Spleen (tissue), 11 donors: ENCODE data around the gene TMPRSS6. TPM values are rescaled to one million over a fixed set of nuclear protein-coding genes. Genes with fewer than 3 reads are reported as not detected.

Experiments
- DNase-seq: peaks from one replicate; pipeline ENCODE4 v3.0.0-alpha.2; 2020
- H3K27ac ChIP-seq, 8 donors: fragments of 200-600 bp; sonication (generic) in 7 of 8; 1 replicate in 4 of 8; 2 replicates in 4 of 8; pipeline versions ENCODE4 v1.5.0 to v1.8.0; 2016 to 2021; ENCODE audit warnings: inconsistent platforms in 4 of 8, mild to moderate bottlenecking in 4 of 8, moderate library complexity in 1 of 8
- H3K27me3 ChIP-seq, 7 donors: fragments of 200-600 bp; sonication (generic) in 6 of 7; replicated peaks in 1 of 7; 1 replicate in 4 of 7; 2 replicates in 3 of 7; pipeline versions ENCODE4 v1.5.0 to v1.8.0; 2016 to 2021; ENCODE audit warnings: inconsistent platforms in 3 of 7, mild to moderate bottlenecking in 1 of 7
- H3K36me3 ChIP-seq, 6 donors: fragments of 200-600 bp; sonication (generic) in 5 of 6; 1 replicate in 4 of 6; 2 replicates in 2 of 6; pipeline versions ENCODE4 v1.5.0 to v1.8.0; 2016 to 2021; ENCODE audit warnings: inconsistent platforms in 2 of 6
- H3K4me1 ChIP-seq, 6 donors: fragments of 200-600 bp; sonication (generic) in 5 of 6; 1 replicate in 3 of 6; 2 replicates in 3 of 6; pipeline versions ENCODE4 v1.5.0 to v1.8.0; 2016 to 2021; ENCODE audit warnings: inconsistent platforms in 3 of 6
- H3K4me3 ChIP-seq, 8 donors: fragments of 200-600 bp; sonication (generic) in 7 of 8; 1 replicate in 4 of 8; 2 replicates in 4 of 8; pipeline versions ENCODE4 v1.5.0 to v1.8.0; 2016 to 2021; ENCODE audit warnings: inconsistent platforms in 4 of 8, mild to moderate bottlenecking in 4 of 8, moderate library complexity in 2 of 8
- H3K9me3 ChIP-seq, 8 donors: fragments of 200-600 bp; sonication (generic) in 7 of 8; 1 replicate in 4 of 8; 2 replicates in 4 of 8; pipeline versions ENCODE4 v1.5.0 to v1.8.0; 2016 to 2021; ENCODE audit warnings: inconsistent platforms in 4 of 8
- POLR2A ChIP-seq, 3 donors: fragments of 450-650 bp; IDR thresholded peaks; one replicate each; pipeline ENCODE4 v1.5.1; 2017; ENCODE audit warnings: antibody characterized with exemption in 3 of 3, mild to moderate bottlenecking in 1 of 3
- POLR2AphosphoS5 ChIP-seq, 3 donors: sonication (generic); formaldehyde crosslinking; IDR thresholded peaks; one replicate each; pipeline ENCODE4 v1.5.1; 2017; ENCODE audit warnings: antibody characterized with exemption in 3 of 3
- WGBS, 5 donors: extraction: QIAGEN DNeasy Blood & Tissue Kit in 3 of 5; methylation state at CpG; one replicate each; pipeline versions ENCODE4 v1.1.5 to v1.1.7; 2013 to 2018; 5-methylcytosine and 5-hydroxymethylcytosine counted together
- intact Hi-C: fragments of 100-400 bp; cut with DNase I; formaldehyde crosslinking; loops from one replicate; pipeline ENCODE4 v1.15.0; 2023; ENCODE audit warnings: low total_unique reads
- polyA plus RNA-seq, 3 donors: library from polyadenylated mRNA; stranded (reverse); fragments of 200-250 nt; gene quantifications; one replicate each; pipeline ENCODE4 v1.2.1, GENCODE V29; 2013
- total RNA-seq, 7 donors: library from RNA; depleted of rRNA in 3 of 7; stranded (reverse); fragments of >200 nt in 3 of 7; fragmentation: NEBNext Ultra II Directional in 4 of 7; extraction: Animal tissue kit (Norgen Biotek cat#: 25700) in 4 of 7; gene quantifications; one replicate each; pipeline versions ENCODE4 v1.1.0 to v1.2.1, GENCODE V29; 2016 to 2021
- TF ChIP-seq, protein P1 (sequence below), 11 experiments: fragments of 200-600 bp in 7 of 11; fragments of 450-650 bp in 4 of 11; sonication (generic) in 4 of 11; IDR thresholded peaks in 8 of 11; conservative IDR thresholded peaks in 3 of 11; 1 replicate in 7 of 11; 2 replicates in 4 of 11; pipeline versions ENCODE4 v1.4.0 to v1.8.0; 2016 to 2021; ENCODE audit warnings: antibody characterized with exemption in 11 of 11, inconsistent platforms in 4 of 11, mild to moderate bottlenecking in 1 of 11
- donor health status: healthy with polysubstance abuse.
- donor health status: DM: no; HTN: no; CAD: no; lungs with moderate emphysema.
- donor health status: DM: no; HTN: no; CAD: no.
- donor health status: Bipolar disorder and iron deficiency.
- donor health status: healthy.
- donor health status: DM: no; HTN: no; CAD: no.
- donor health status: DM: yes; HTN: yes; CAD: no.

TMPRSS6 gene
- total and polyA plus RNA-seq, 10 donors: 0.09 to 0.55 (median 0.28) TPM; not detected in 5

DNA sequence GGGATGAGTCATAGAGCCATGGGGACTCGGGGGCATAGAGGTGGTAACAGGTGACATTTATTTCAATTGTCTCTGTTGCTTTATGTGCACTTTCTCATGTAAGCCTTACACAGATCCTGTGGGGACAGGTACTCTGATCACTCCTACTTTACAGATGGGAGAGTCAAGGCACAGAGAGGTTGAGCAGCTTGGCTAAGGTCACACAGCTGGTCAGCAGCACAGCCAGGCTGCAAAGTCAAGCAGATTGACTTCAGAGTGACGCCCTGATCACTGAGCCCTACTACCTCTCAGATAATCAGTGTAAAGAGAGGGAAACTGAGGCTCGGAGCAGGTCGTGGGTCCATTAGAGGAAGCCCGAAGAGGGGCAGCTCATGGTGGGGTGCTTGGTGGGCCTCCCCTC, 3.5 kb downstream of the TMPRSS6 start:
- peaks cover 0 to 5% (median 0%) of the 10 kb centered on the region in 6 donors for H3K4me1 ChIP-seq
- intact Hi-C loops: no loop called here
- DNase-seq: no peak
- peaks cover 0 to 21% (median 0%) of the 10 kb centered on the region in 7 donors for H3K27me3 ChIP-seq
- no peak overlapping the region for H3K27ac ChIP-seq
- H3K4me3 ChIP-seq: no peak overlapping the region
- 74 to 94% (median 83%) methylated on average over 5 of the region's 5 CpGs for WGBS, 5 donors
- TF ChIP-seq POLR2AphosphoS5 (IDR thresholded peaks at IDR 0.05) (no peak), POLR2A (IDR thresholded peaks at IDR 0.05) (no peak)
- TF ChIP-seq, protein P1, sequence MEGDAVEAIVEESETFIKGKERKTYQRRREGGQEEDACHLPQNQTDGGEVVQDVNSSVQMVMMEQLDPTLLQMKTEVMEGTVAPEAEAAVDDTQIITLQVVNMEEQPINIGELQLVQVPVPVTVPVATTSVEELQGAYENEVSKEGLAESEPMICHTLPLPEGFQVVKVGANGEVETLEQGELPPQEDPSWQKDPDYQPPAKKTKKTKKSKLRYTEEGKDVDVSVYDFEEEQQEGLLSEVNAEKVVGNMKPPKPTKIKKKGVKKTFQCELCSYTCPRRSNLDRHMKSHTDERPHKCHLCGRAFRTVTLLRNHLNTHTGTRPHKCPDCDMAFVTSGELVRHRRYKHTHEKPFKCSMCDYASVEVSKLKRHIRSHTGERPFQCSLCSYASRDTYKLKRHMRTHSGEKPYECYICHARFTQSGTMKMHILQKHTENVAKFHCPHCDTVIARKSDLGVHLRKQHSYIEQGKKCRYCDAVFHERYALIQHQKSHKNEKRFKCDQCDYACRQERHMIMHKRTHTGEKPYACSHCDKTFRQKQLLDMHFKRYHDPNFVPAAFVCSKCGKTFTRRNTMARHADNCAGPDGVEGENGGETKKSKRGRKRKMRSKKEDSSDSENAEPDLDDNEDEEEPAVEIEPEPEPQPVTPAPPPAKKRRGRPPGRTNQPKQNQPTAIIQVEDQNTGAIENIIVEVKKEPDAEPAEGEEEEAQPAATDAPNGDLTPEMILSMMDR (IDR thresholded peaks at IDR 0.05 in 8 of 11, conservative IDR thresholded peaks at IDR 0.05 in 3 of 11): no peak
- no peaks in the 10 kb centered on the region for H3K36me3 ChIP-seq
- H3K9me3 ChIP-seq: no peaks in the 10 kb centered on the region

DNA sequence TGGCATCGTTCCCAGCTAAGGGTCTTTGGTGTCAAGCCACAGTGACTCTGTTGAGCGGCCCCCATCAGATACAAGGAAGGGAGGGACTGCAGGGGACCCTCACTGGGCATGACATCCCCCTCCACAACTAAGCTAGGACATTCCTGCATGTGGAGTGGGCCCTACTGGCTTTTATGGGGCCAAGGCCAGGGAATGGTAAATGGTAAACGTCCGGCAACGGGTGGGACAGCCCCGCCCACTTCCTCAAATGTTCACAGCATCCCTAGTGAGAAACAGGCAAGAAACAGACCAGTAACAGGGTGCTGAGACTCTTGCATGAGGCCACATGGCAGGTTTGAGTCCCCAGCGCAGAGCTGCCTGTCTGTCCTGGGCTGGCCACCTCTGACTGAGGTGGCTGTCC, 4.4 kb downstream of the TMPRSS6 start:
- WGBS, 5 donors: 26 to 32% (median 30%) methylated on average over 7 of the region's 7 CpGs
- H3K27ac ChIP-seq: no peak overlapping the region
- no peaks in the 10 kb centered on the region for H3K9me3 ChIP-seq
- TF ChIP-seq POLR2AphosphoS5 (IDR thresholded peaks at IDR 0.05) (no peak), POLR2A (IDR thresholded peaks at IDR 0.05) (no peak)
- TF ChIP-seq, protein P1 (IDR thresholded peaks at IDR 0.05 in 8 of 11, conservative IDR thresholded peaks at IDR 0.05 in 3 of 11): no peak
- peaks cover 0 to 5% (median 0%) of the 10 kb centered on the region in 6 donors for H3K4me1 ChIP-seq
- H3K27me3 ChIP-seq: peaks cover 0 to 21% (median 0%) of the 10 kb centered on the region in 7 donors
- H3K4me3 ChIP-seq: no peak overlapping the region
- no peak for DNase-seq
- intact Hi-C loops: no loop called here
- H3K36me3 ChIP-seq: no peaks in the 10 kb centered on the region

DNA sequence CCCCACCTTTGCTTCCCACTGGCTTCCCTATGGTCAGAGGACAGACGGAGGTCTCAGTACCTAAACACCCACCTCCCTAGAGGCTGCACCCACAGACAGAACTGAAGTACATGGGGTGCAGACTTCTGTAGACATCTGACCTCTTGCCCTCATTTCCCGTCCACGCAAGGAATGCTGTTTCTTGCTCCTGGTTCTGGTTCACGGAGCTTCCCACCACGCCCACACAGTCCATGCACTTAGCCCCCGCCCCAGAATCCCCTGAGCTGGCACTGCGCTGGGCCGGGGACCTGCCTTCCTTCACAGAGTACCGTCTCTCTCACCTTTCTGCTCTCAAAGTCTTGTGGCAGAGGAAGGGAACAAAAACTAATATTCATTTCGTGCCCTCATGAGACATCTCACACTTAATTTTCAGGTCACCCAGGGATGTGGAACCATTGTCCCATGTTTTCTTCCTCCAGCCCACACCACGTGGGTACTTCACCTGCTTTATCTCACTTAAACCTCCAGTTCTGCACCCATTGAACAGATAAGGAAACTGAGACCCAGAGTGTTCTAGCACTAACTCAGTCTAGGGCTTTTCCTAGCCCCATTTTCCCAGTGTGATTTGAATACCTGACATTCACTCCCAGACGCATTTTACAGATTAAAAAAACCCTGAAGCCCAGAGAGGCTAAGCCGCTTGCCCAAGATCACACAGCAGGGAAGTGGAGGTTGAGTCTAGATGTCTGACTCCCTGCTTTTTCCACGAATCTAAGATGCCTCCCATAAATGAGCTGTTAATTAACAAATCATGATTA, 5.7 kb downstream of the TMPRSS6 start:
- DNase-seq: no peak
- Histone ChIP-seq H3K4me1 (peaks cover 0 to 5% (median 0%) of the 10 kb centered on the region in 6 donors), H3K36me3 (no peaks in the 10 kb centered on the region), H3K27me3 (peaks cover 0 to 24% (median 0%) of the 10 kb centered on the region in 7 donors), H3K4me3 (no peak overlapping the region), H3K9me3 (no peaks in the 10 kb centered on the region), H3K27ac (no peak overlapping the region)
- no peak for TF ChIP-seq POLR2AphosphoS5 (IDR thresholded peaks at IDR 0.05)
- no peak for TF ChIP-seq POLR2A (IDR thresholded peaks at IDR 0.05)
- TF ChIP-seq, protein P1 (IDR thresholded peaks at IDR 0.05 in 8 of 11, conservative IDR thresholded peaks at IDR 0.05 in 3 of 11): no peak
- intact Hi-C loops: no loop called here
- 65 to 77% (median 69%) methylated on average over 13 to 14 of the region's 14 CpGs for WGBS, 5 donors

DNA sequence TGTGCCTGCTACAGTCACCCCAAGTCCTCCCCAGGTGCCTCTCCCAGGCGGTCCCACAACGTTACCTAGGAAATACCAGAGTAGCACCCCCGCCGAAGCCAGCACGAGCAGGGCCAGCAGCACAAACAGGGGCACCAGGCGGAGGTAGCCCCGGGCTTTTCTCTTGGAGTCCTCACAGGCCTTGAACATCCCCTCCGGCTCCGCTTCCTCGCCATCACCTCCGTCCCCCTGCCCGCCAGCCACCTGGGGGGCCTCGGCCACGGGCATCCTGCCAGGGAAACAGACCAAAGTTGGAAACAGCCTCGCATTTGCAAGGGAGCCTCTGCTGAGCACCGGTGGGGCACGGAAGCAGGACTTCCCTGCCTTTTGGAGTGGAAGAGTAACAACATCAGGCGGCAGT, 6.4 kb downstream of the TMPRSS6 start:
- H3K4me1 ChIP-seq: peaks cover 0 to 5% (median 0%) of the 10 kb centered on the region in 6 donors
- TF ChIP-seq POLR2AphosphoS5 (IDR thresholded peaks at IDR 0.05) (no peak), POLR2A (IDR thresholded peaks at IDR 0.05) (no peak)
- TF ChIP-seq, protein P1 (IDR thresholded peaks at IDR 0.05 in 8 of 11, conservative IDR thresholded peaks at IDR 0.05 in 3 of 11): no peak
- intact Hi-C loops: no loop called here
- peaks cover 0 to 26% (median 0%) of the 10 kb centered on the region in 7 donors for H3K27me3 ChIP-seq
- no peaks in the 10 kb centered on the region for H3K36me3 ChIP-seq
- no peaks in the 10 kb centered on the region for H3K9me3 ChIP-seq
- no peak overlapping the region for H3K4me3 ChIP-seq
- H3K27ac ChIP-seq: no peak overlapping the region
- no peak for DNase-seq
- WGBS, 5 donors: 55 to 76% (median 67%) methylated on average over 7 to 18 of the region's 18 CpGs
